Vagina (tissue), 2 donors: ENCODE results near the gene GHRHR.

ENCODE experiments used
- CTCF ChIP-seq, 3 experiments: fragments of 450-650 bp in 2 of 3; fragments of 200-600 bp in 1 of 3; sonication (generic) in 1 of 3; IDR thresholded peaks; one replicate each; pipeline ENCODE4 v1.5.1; 2017 to 2019; ENCODE audit warnings: antibody characterized with exemption in 3 of 3, mild to moderate bottlenecking in 2 of 3, moderate library complexity in 2 of 3
- POLR2AphosphoS5 ChIP-seq, 2 donors: sonication (generic); formaldehyde crosslinking; IDR thresholded peaks; one replicate each; pipeline ENCODE4 v1.9.0; 2017; ENCODE audit warnings: antibody characterized with exemption in 2 of 2, mild to moderate bottlenecking in 2 of 2, low read depth in 1 of 2; ENCODE audit not compliant: insufficient read depth in 1 of 2

GRCh38 chr7:30977896-30978564, 14.3 kb downstream of the GHRHR start:
- TF ChIP-seq CTCF (IDR thresholded peaks at IDR 0.05) (no peak), POLR2AphosphoS5 (IDR thresholded peaks at IDR 0.05; ENCODE audit: insufficient read depth in 1 of 2, low read depth in 1 of 2) (no peak)
